Neural crest cell (in vitro differentiated cells): ENCODE results near the gene CDC20. TPM values are rescaled to one million over a fixed set of nuclear protein-coding genes. Genes with fewer than 3 reads are reported as not detected.

Experiments used
- DNase-seq: peaks from one replicate; pipeline ENCODE4 v3.0.0; 2021; ENCODE audit warnings: low read depth, mixed read lengths, low spot score
- H3K27ac Mint-ChIP-seq: one replicate; pipeline ENCODE4 v1.8.0; 2021; ENCODE audit warnings: mild to moderate bottlenecking, mixed read lengths; ENCODE audit not compliant: unreplicated experiment
- H3K27me3 Mint-ChIP-seq: 2 replicates; pipeline ENCODE4 v1.8.0; 2021; ENCODE audit warnings: low read depth, mild to moderate bottlenecking, mixed read lengths
- H3K36me3 Mint-ChIP-seq: 2 replicates; pipeline ENCODE4 v1.8.0; 2021; ENCODE audit warnings: low read depth, mild to moderate bottlenecking, mixed read lengths
- H3K4me1 Mint-ChIP-seq: 2 replicates; pipeline ENCODE4 v1.8.0; 2021; ENCODE audit warnings: mixed read lengths
- H3K4me3 Mint-ChIP-seq: one replicate; pipeline ENCODE4 v1.8.0; 2021; ENCODE audit warnings: mild to moderate bottlenecking, mixed read lengths
- H3K9me3 Mint-ChIP-seq: 2 replicates; pipeline ENCODE4 v1.8.0; 2021; ENCODE audit warnings: mixed read lengths
- total RNA-seq: library from RNA; stranded (reverse); gene quantifications from 2 replicates; pipeline ENCODE4 v1.2.1, GENCODE V29; 2021
- TF ChIP-seq, protein P1 (sequence below): fragments of 200-600 bp; sonication (generic); conservative IDR thresholded peaks from 2 replicates; pipeline ENCODE4 v1.5.0; 2021; ENCODE audit warnings: antibody characterized with exemption, mild to moderate bottlenecking

Gene CDC20
- total RNA-seq, 1 donor from 2014 or later, result 196 TPM

- Mint-ChIP-seq H3K27ac (no peak overlapping the region), H3K36me3 (no peaks in the 10 kb centered on the region), H3K9me3 (no peaks in the 10 kb centered on the region), H3K4me1 (peaks cover 25% of the 10 kb centered on the region), H3K4me3 (peak overlapping the region; percentile 100), H3K27me3 (no peaks in the 10 kb centered on the region)
- DNase-seq, result no peak
- TF ChIP-seq, protein P1, sequence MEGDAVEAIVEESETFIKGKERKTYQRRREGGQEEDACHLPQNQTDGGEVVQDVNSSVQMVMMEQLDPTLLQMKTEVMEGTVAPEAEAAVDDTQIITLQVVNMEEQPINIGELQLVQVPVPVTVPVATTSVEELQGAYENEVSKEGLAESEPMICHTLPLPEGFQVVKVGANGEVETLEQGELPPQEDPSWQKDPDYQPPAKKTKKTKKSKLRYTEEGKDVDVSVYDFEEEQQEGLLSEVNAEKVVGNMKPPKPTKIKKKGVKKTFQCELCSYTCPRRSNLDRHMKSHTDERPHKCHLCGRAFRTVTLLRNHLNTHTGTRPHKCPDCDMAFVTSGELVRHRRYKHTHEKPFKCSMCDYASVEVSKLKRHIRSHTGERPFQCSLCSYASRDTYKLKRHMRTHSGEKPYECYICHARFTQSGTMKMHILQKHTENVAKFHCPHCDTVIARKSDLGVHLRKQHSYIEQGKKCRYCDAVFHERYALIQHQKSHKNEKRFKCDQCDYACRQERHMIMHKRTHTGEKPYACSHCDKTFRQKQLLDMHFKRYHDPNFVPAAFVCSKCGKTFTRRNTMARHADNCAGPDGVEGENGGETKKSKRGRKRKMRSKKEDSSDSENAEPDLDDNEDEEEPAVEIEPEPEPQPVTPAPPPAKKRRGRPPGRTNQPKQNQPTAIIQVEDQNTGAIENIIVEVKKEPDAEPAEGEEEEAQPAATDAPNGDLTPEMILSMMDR, result no peak
Observed at GRCh38 chr1:43387976-43388599, 29.3 kb downstream of the CDC20 start.

GRCh38 chr1:43388613-43389012 is 29.8 kb downstream of the CDC20 start:
- TF ChIP-seq, protein P1, result no peak
- H3K27me3 Mint-ChIP-seq, result no peaks in the 10 kb centered on the region
- no peak for DNase-seq
- peaks cover 23% of the 10 kb centered on the region for H3K4me1 Mint-ChIP-seq
- H3K36me3 Mint-ChIP-seq, result no peaks in the 10 kb centered on the region
- H3K4me3 Mint-ChIP-seq, result peak overlapping the region; percentile 100
- H3K9me3 Mint-ChIP-seq, result no peaks in the 10 kb centered on the region
- H3K27ac Mint-ChIP-seq, result no peak overlapping the region

DNA sequence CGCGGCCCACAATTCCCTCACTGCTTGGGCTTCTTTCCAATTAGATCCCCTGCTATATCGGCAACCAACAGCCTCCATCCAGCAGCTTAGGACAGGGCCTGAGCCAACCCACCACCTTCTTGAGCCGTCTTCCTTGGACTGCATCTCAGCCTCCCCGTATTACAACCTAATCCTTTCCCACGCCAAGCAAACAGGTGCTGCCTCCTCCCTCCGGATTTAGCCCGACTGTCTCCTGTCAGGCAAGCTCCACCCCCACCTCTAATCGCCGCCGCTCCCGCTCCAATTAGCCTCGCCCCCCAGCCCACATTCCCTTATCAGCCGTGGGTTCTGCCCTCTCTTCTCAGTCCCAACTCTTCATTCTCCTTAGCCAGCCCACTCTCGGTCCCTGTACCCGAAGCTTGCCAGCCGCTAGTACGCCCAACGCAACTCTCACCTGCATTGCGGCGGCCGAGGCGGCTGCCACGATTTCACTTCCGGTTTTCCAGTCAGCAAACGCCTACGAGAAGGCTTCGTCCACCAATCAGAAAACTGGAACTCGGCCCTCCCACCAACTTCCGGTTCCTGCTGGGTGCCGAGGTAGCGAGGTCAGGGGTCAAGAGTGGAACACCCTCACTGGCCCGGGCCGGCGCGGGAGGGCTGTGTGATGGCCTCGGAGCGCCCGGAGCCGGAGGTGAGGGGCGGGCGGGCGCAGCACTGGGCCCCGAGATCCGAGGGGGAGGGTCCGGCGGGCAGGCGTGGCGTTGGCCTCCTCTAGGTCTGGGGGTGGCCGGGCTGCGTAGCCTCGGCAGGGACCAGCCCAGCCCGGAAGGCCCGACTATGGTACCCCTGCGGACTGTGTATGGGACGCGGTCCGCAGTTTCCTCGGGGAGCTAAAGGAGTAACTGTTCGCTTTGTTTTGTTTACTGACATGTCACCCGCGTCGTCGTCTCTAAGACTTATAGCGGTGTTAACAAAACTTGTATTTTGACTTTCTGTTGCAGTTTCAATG is 30.8 kb downstream of the CDC20 start, which contains the start of the genes MED8 and SZT2:
MED8 (minus strand) TSS at position 475 of the 988 bp plus-strand sequence; CDS start at position 439, 36 bp downstream.
SZT2 (plus strand) TSS at position 574 of the 988 bp plus-strand sequence; CDS start at position 644, 70 bp downstream.
- TF ChIP-seq, protein P1, result no peak
- Mint-ChIP-seq H3K4me3 (peak within 1 kb of the TSS; percentile 100), H3K27ac (peak within 1 kb of the TSS; percentile 98), H3K4me1 (peaks cover 23% of the 10 kb centered on the region), H3K27me3 (no peaks in the 10 kb centered on the region), H3K36me3 (no peaks in the 10 kb centered on the region), H3K9me3 (no peaks in the 10 kb centered on the region)
- peak; percentile 94 for DNase-seq

DNA sequence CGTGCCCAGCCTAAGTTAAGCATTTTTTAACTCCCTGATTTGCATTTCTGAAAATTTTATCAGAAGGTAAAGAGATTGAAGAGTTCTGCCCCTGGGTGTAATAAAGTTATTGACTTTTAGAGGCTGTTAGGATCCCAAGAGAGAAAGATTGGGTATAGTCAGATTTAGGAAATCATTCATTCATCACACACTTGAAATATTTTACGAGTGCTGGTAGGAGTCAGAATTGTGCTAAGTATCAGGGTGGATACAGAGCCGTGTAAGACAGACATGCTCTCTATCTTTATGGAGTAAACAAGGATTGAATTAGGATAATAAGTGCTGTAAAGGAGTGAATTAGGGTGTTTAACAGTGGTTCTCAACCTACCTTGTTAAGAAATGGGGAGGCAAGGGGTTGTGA is 33.9 kb downstream of the CDC20 start:
- Mint-ChIP-seq H3K27ac (no peak overlapping the region), H3K4me3 (peak overlapping the region; percentile 74), H3K4me1 (peaks cover 23% of the 10 kb centered on the region), H3K36me3 (no peaks in the 10 kb centered on the region), H3K9me3 (no peaks in the 10 kb centered on the region), H3K27me3 (no peaks in the 10 kb centered on the region)
- TF ChIP-seq, protein P1, result no peak
- DNase-seq, result no peak

GRCh38 chr1:43395523-43395922 is 36.7 kb downstream of the CDC20 start:
- TF ChIP-seq, protein P1, result no peak
- no peaks in the 10 kb centered on the region for H3K9me3 Mint-ChIP-seq
- no peak overlapping the region for H3K4me3 Mint-ChIP-seq
- no peaks in the 10 kb centered on the region for H3K27me3 Mint-ChIP-seq
- H3K27ac Mint-ChIP-seq, result no peak overlapping the region
- no peak for DNase-seq
- peaks cover 2% of the 10 kb centered on the region for H3K36me3 Mint-ChIP-seq
- peaks cover 3% of the 10 kb centered on the region for H3K4me1 Mint-ChIP-seq
